ENCODE results near the gene BPHL.

- no peak for TF ChIP-seq CTCF (IDR thresholded peaks at IDR 0.05; ENCODE audit: insufficient read depth, low read length, poor library complexity, severe bottlenecking)
- TF ChIP-seq EZH2phosphoT487 (conservative IDR thresholded peaks at IDR 0.05; ENCODE audit: low read length): no peak
Observed at GRCh38 chr6:3088446-3088845, 30.1 kb upstream of the BPHL start.
